IMR-90 (cell line): ENCODE results near the gene INSR. TPM values are rescaled to one million over a fixed set of nuclear protein-coding genes. Genes with fewer than 3 reads are reported as not detected.

Experiments used
- ATAC-seq: fragments of 200-7000 bp; cut with Tn5 transposase; 2 replicates; pipeline ENCODE4 v1.9.1; 2020; ENCODE audit warnings: low read depth, mild to moderate bottlenecking, moderate library complexity
- BruUV-seq: library from RNA; stranded (reverse); fragments of 400-500 nt; replicated peaks from 2 replicates; lab custom pipeline; 2021; lab: Mats Ljungman, UMichigan
- CTCF ChIA-PET: fragments of 300-600 bp; formaldehyde crosslinking; extraction: SDS; loops from one replicate; lab custom pipeline; 2021; ENCODE audit warnings: antibody characterized with exemption; lab: Yijun Ruan, JAX
- POLR2A ChIA-PET: fragments of 300-600 bp; sonication (Branson Sonifier 250); formaldehyde crosslinking; loops from one replicate; lab custom pipeline; 2022; ENCODE audit warnings: antibody characterized with exemption; ENCODE audit not compliant: unreplicated experiment; lab: Charles Lee
- DNase-seq: peaks from one replicate; pipeline ENCODE4 v3.0.0; 2013
- H2AFZ ChIP-seq: replicated peaks from 2 replicates; pipeline ENCODE3; 2013; ENCODE audit warnings: low read length, mild to moderate bottlenecking; ENCODE audit not compliant: poor library complexity
- H2AK5ac ChIP-seq: 2 replicates; pipeline ENCODE4 v1.6.1; 2013; ENCODE audit warnings: low read depth, low read length, inconsistent platforms
- H2AK9ac ChIP-seq: replicated peaks from 2 replicates; pipeline ENCODE3; 2013; ENCODE audit warnings: mild to moderate bottlenecking, low read depth, low read length, moderate library complexity; ENCODE audit not compliant: poor library complexity
- H2BK120ac ChIP-seq: 2 replicates; pipeline ENCODE4 v1.6.1; 2013; ENCODE audit warnings: low read depth, low read length, inconsistent platforms
- H2BK15ac ChIP-seq: 3 replicates; pipeline ENCODE4 v1.6.1; 2013; ENCODE audit warnings: low read depth, low read length, inconsistent platforms
- H2BK20ac ChIP-seq: 2 replicates; pipeline ENCODE4 v1.6.1; 2013; ENCODE audit warnings: low read depth, mild to moderate bottlenecking, inconsistent platforms, low read length, moderate library complexity
- H2BK5ac ChIP-seq: 2 replicates; pipeline ENCODE4 v1.6.1; 2013; ENCODE audit warnings: mild to moderate bottlenecking, low read depth, low read length, inconsistent platforms; ENCODE audit not compliant: poor library complexity, severe bottlenecking
- H3K14ac ChIP-seq: replicated peaks from 2 replicates; pipeline ENCODE4 v1.6.1; 2013; ENCODE audit warnings: low read depth, low read length, inconsistent platforms
- H3K18ac ChIP-seq: 2 replicates; pipeline ENCODE4 v1.6.1; 2013; ENCODE audit warnings: low read depth, low read length, control low read depth
- H3K23ac ChIP-seq: 2 replicates; pipeline ENCODE4 v1.6.1; 2013; ENCODE audit warnings: low read depth, low read length, inconsistent platforms
- H3K27ac ChIP-seq: 2 replicates; pipeline ENCODE4 v1.5.1; 2013; ENCODE audit warnings: mild to moderate bottlenecking, control low read depth, low read length; ENCODE audit not compliant: insufficient read depth
- H3K27me3 ChIP-seq: 2 replicates; pipeline ENCODE4 v1.6.1; 2013; ENCODE audit warnings: low read length; ENCODE audit not compliant: control insufficient read depth, insufficient read depth
- H3K36me3 ChIP-seq: 2 replicates; pipeline ENCODE4 v1.6.1; 2013; ENCODE audit warnings: low read length, mixed read lengths; ENCODE audit not compliant: control insufficient read depth, insufficient read depth
- H3K4ac ChIP-seq: 2 replicates; pipeline ENCODE4 v1.6.1; 2013; ENCODE audit warnings: low read depth, low read length, inconsistent platforms
- H3K4me1 ChIP-seq: 2 replicates; pipeline ENCODE4 v1.6.1; 2013; ENCODE audit warnings: low read length, mixed read lengths; ENCODE audit not compliant: control insufficient read depth, insufficient read depth
- H3K4me2 ChIP-seq: 2 replicates; pipeline ENCODE4 v1.6.1; 2013; ENCODE audit warnings: low read depth, mild to moderate bottlenecking, control low read depth, low read length, moderate library complexity
- H3K4me3 ChIP-seq: 2 replicates; pipeline ENCODE4 v1.5.1; 2013; ENCODE audit warnings: low read depth, mild to moderate bottlenecking, control low read depth, low read length, moderate library complexity; ENCODE audit not compliant: insufficient read depth
- H3K56ac ChIP-seq: 2 replicates; pipeline ENCODE4 v1.6.1; 2013; ENCODE audit warnings: low read length, inconsistent platforms; ENCODE audit not compliant: insufficient read depth; ENCODE audit errors: extremely low read depth
- H3K79me1 ChIP-seq, 2 experiments: 2 replicates each; pipeline ENCODE4 v1.6.1; 2013; ENCODE audit warnings: low read length in 2 of 2, inconsistent platforms in 1 of 2, low read depth in 1 of 2
- H3K9ac ChIP-seq: 2 replicates; pipeline ENCODE4 v1.6.1; 2013; ENCODE audit warnings: low read depth, low read length, control low read depth
- H3K9me1 ChIP-seq: 2 replicates; pipeline ENCODE4 v1.6.1; 2013; ENCODE audit warnings: low read length, inconsistent platforms; ENCODE audit not compliant: insufficient read depth
- H3K9me3 ChIP-seq: 2 replicates; pipeline ENCODE4 v1.6.1; 2013; ENCODE audit warnings: low read length; ENCODE audit not compliant: control insufficient read depth, insufficient read depth
- H4K20me1 ChIP-seq: 2 replicates; pipeline ENCODE4 v1.6.1; 2013; ENCODE audit warnings: low read length, inconsistent platforms; ENCODE audit not compliant: insufficient read depth
- H4K5ac ChIP-seq: 2 replicates; pipeline ENCODE4 v1.6.1; 2013; ENCODE audit warnings: mild to moderate bottlenecking, low read depth, low read length, control low read depth
- H4K8ac ChIP-seq, 2 experiments: 2 replicates each; pipeline ENCODE4 v1.6.1; 2013; ENCODE audit warnings: low read depth in 2 of 2, low read length in 2 of 2, control low read depth in 1 of 2, inconsistent platforms in 1 of 2
- H4K91ac ChIP-seq: 2 replicates; pipeline ENCODE4 v1.6.1; 2013; ENCODE audit warnings: low read depth, low read length, inconsistent platforms; ENCODE audit not compliant: insufficient read depth
- CTCF ChIP-seq: conservative IDR thresholded peaks from 2 replicates; pipeline ENCODE4 v1.5.1; 2012; ENCODE audit warnings: mild to moderate bottlenecking, low read depth, low read length, improper control_type of control experiment
- POLR2A ChIP-seq: IDR thresholded peaks from 2 replicates; pipeline ENCODE4 v1.6.1; 2012; ENCODE audit warnings: mild to moderate bottlenecking, low read depth, low read length
- RAD21 ChIP-seq: IDR thresholded peaks from 2 replicates; pipeline ENCODE4 v1.6.1; 2012; ENCODE audit warnings: low read length, improper control_type of control experiment
- SMC3 ChIP-seq: fragments of 150-350 bp; IDR thresholded peaks from 2 replicates; pipeline ENCODE4 v1.6.1; 2016; ENCODE audit warnings: low read depth, mild to moderate bottlenecking, antibody characterized with exemption, low read length, moderate library complexity
- USF2 ChIP-seq: fragments of 150-350 bp; IDR thresholded peaks from 2 replicates; pipeline ENCODE4 v1.6.1; 2017; ENCODE audit warnings: mild to moderate bottlenecking, antibody characterized with exemption, low read length, low read depth
- WGBS, 2 experiments: methylation state at CpG; one replicate each; pipeline versions ENCODE4 v1.1.5 to v1.1.7; 2013; ENCODE audit warnings: missing lambda C conversion rate in 2 of 2; ENCODE audit not compliant: insufficient read length in 1 of 2; ENCODE audit errors: extremely low coverage in 2 of 2; 5-methylcytosine and 5-hydroxymethylcytosine counted together
- dilution Hi-C: fragments of 300-500 bp; cut with HindIII; formaldehyde crosslinking; loops from one replicate; pipeline ENCODE4 v1.14.3; 2018; ENCODE audit warnings: low sequenced_read_pairs; ENCODE audit not compliant: unreplicated experiment
- in situ Hi-C: fragments of 300-500 bp; cut with MboI; formaldehyde crosslinking; loops from 3 replicates; pipeline ENCODE4 v1.14.3; 2019; ENCODE audit warnings: low sequenced_read_pairs, inconsistent platforms, mixed read lengths
- intact Hi-C: fragments of 100-400 bp; cut with micrococcal nuclease; formaldehyde crosslinking; loops from 2 replicates; pipeline ENCODE4 v1.10.0; 2022
- polyA plus RNA-seq, 3 experiments: library from polyadenylated mRNA; depleted of rRNA; stranded (reverse); fragments of >200 nt; gene quantifications; 2 replicates each; pipeline ENCODE4 v1.2.3, GENCODE V29; 2012; ENCODE audit warnings: low replicate concordance in 1 of 3
- total RNA-seq: library from RNA; depleted of rRNA; stranded (reverse); fragments of >200 nt; gene quantifications from 2 replicates; pipeline ENCODE4 v1.2.3, GENCODE V29; 2012

INSR gene
- total and polyA plus RNA-seq, 2 of the 4 experiments (the other 2 are of a cell fraction), result 2.8 to 7.9 TPM

DNA sequence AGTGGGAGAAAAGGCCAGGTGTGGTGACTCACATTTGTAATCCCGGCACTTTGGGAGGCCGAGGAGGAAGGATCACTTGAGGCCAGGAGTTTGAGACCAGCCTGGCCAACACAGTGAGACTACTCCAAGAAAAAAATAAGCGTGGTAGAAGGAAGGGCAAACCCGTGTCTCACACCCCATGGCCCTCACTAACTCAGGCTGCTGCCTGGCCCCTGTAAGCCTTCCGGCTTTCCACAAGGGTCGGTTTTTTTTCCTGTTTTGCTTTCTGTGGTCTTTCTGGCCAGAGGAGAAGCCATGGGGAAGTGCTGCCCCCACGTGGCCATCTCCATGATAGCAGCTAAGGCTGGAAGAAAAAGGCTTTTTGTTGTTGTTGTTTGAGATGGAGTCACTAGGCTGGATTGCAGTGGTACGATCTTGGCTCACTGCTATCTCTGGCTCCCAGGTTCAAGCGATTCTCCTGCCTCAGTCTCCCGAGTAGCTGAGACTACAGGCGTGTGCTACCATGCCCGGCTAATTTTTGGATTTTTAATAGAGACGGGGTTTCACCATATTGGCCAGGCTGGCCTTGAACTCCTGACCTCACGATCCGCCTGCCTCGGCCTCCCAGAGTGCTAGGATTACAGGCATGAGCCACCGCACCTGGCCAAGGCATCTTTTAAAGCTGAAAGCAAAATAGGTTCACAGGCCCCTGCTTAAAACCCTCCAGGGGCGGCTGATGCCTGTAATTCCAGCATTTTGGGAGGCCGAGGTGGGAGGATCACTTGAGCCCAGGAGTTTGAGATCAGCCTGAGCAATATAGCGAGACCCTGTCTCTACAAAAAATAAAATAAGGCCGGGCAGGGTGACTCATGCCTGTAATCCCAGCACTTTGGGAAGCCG, 47.0 kb upstream of the INSR start:
- 61% methylated on average over 8 of the region's 22 CpGs; no CpG with 5 or more reads in 1 of the 2 experiments for WGBS, 2 experiments

More for the DNA sequence above, 47.0 kb upstream of the INSR start:
- no TSS peak for BruUV-seq
- no peak overlapping the region for H3K4me2 ChIP-seq
- no peak overlapping the region for H3K4ac ChIP-seq
- in situ Hi-C loops (loop anchor here (5.0 kb wide), 1 partner anchor 239 kb away; no protein-coding TSS in a partner anchor), intact Hi-C loops (loop anchor here (1.0 to 2.0 kb wide), 3 partner anchors 192 to 478 kb away; no protein-coding TSS in a partner anchor), dilution Hi-C loops (no loop called here)
- H3K4me3 ChIP-seq, result no peak overlapping the region
- no peak overlapping the region for H2BK5ac ChIP-seq
- H3K27me3 ChIP-seq, result peaks cover 6% of the 10 kb centered on the region; the same call in 1 of the 2 replicates
- no peak overlapping the region for H3K27ac ChIP-seq
- TF ChIP-seq POLR2A (peak; percentile 48; the same call in 1 of the 2 replicates), CTCF (peak; percentile 97), USF2 (no peak), SMC3 (peak; percentile 98), RAD21 (peak; percentile 98)
- ChIA-PET CTCF (interaction anchor here (0.6 to 2.6 kb wide), 7 partner anchors 13 to 241 kb away, joined by 3 to 12 read pairs (median 6); no protein-coding TSS in a partner anchor), POLR2A (no interaction called here)
- H4K20me1 ChIP-seq, result no peaks in the 10 kb centered on the region
- no peaks in the 10 kb centered on the region for H3K4me1 ChIP-seq
- no peaks in the 10 kb centered on the region for H3K9me3 ChIP-seq
- H2AK9ac ChIP-seq, result no peak overlapping the region
- H2BK20ac ChIP-seq, result no peak overlapping the region
- H3K9me1 ChIP-seq, result no peaks in the 10 kb centered on the region
- ATAC-seq, result peak; percentile 95
- peak overlapping the region; percentile 48 for H2AFZ ChIP-seq
- H3K14ac ChIP-seq, result no peak overlapping the region
- H3K18ac ChIP-seq, result no peak overlapping the region
- no peak overlapping the region for H2BK120ac ChIP-seq
- H3K36me3 ChIP-seq, result no peaks in the 10 kb centered on the region
- H4K5ac ChIP-seq, result no peak overlapping the region
- no peak overlapping the region for H2AK5ac ChIP-seq
- no peak overlapping the region for H4K91ac ChIP-seq
- peak; percentile 64 for DNase-seq
- H3K9ac ChIP-seq, result no peak overlapping the region
- H3K79me1 ChIP-seq, result no peaks in the 10 kb centered on the region
- no peak overlapping the region for H3K23ac ChIP-seq
- no peak overlapping the region for H4K8ac ChIP-seq
- no peak overlapping the region for H2BK15ac ChIP-seq
- H3K56ac ChIP-seq, result no peak overlapping the region
